HG02759 (cell line): ENCODE data around the gene RMDN3.
A peak's percentile ranks its signal among the peaks of the same experiment; 100 is the strongest.

Experiments used
- ATAC-seq: cut with Tn5 transposase; IDR thresholded peaks from one replicate; pipeline ENCODE4 v1.9.1; 2021; ENCODE audit warnings: mild to moderate bottlenecking, moderate library complexity; ENCODE audit not compliant: unreplicated experiment

Gene RMDN3

GRCh38 chr15:40754883-40755811, at the start of gene RMDN3:
RMDN3 (minus strand) TSS chr15:40755254; CDS start chr15:40754783, 471 bp downstream.
- peak; percentile 86 for ATAC-seq

- no peak for ATAC-seq
Measured at GRCh38 chr15:40803688-40804087, 48.6 kb upstream of the RMDN3 start.

- ATAC-seq: no peak
Measured at GRCh38 chr15:40803076-40803475, 48.0 kb upstream of the RMDN3 start.

GRCh38 chr15:40799523-40799922, 44.5 kb upstream of the RMDN3 start:
- no peak for ATAC-seq

- ATAC-seq: no peak
Measured at GRCh38 chr15:40796512-40796911, 41.5 kb upstream of the RMDN3 start.

GRCh38 chr15:40796041-40796440, 41.0 kb upstream of the RMDN3 start:
- no peak for ATAC-seq

GRCh38 chr15:40793216-40793989, 38.3 kb upstream of the RMDN3 start:
- no peak for ATAC-seq

GRCh38 chr15:40792394-40792793, 37.3 kb upstream of the RMDN3 start:
- ATAC-seq: no peak

- ATAC-seq: no peak
Measured at GRCh38 chr15:40790718-40791117, 35.7 kb upstream of the RMDN3 start.

- ATAC-seq: no peak
Measured at GRCh38 chr15:40789999-40790398, 34.9 kb upstream of the RMDN3 start.

GRCh38 chr15:40789119-40789518, 34.1 kb upstream of the RMDN3 start:
- ATAC-seq: no peak

GRCh38 chr15:40787991-40788390, 32.9 kb upstream of the RMDN3 start:
- ATAC-seq: no peak

GRCh38 chr15:40787344-40787841, 32.3 kb upstream of the RMDN3 start:
- ATAC-seq: no peak

- no peak for ATAC-seq
Measured at GRCh38 chr15:40785814-40786213, 30.8 kb upstream of the RMDN3 start.

GRCh38 chr15:40785164-40785563, 30.1 kb upstream of the RMDN3 start:
- no peak for ATAC-seq

GRCh38 chr15:40782609-40783227, 27.7 kb upstream of the RMDN3 start:
- peak; percentile 80 for ATAC-seq

GRCh38 chr15:40776537-40777141, 21.6 kb upstream of the RMDN3 start:
- ATAC-seq: no peak

GRCh38 chr15:40775740-40776536, 20.9 kb upstream of the RMDN3 start:
- no peak for ATAC-seq

- ATAC-seq: no peak
Measured at GRCh38 chr15:40775007-40775406, 20.0 kb upstream of the RMDN3 start.

- ATAC-seq: no peak
Measured at GRCh38 chr15:40773902-40774301, 18.8 kb upstream of the RMDN3 start.
